Stimulated activated effector memory CD8-positive, alpha-beta T cell treated with anti-CD3 and anti-CD28 coated beads, Interleukin-12 subunit alpha, Interleukin-12 subunit beta, amount 100 ng/mL, for 72 hours (primary cell): ENCODE data around the gene SPCS2.
A peak's percentile ranks its signal among the peaks of the same experiment; 100 is the strongest.

Experiments used
- ATAC-seq: fragments of 150-1000 bp; cut with Tn5 transposase; 2 replicates; pipeline ENCODE4 v1.10.0; 2021
- DNase-seq, 2 donors: peaks; one replicate each; pipeline ENCODE4 v3.0.0; 2021 to 2022; ENCODE audit warnings: low spot score in 2 of 2
- H3K27ac Mint-ChIP-seq: one replicate; pipeline ENCODE4 v1.8.0; 2022; ENCODE audit warnings: mild to moderate bottlenecking, mixed read lengths
- H3K36me3 Mint-ChIP-seq: one replicate; pipeline ENCODE4 v1.8.0; 2022; ENCODE audit warnings: mild to moderate bottlenecking, mixed read lengths
- H3K4me1 Mint-ChIP-seq: one replicate; pipeline ENCODE4 v1.8.0; 2022; ENCODE audit warnings: mixed read lengths
- H3K4me3 Mint-ChIP-seq: one replicate; pipeline ENCODE4 v1.8.0; 2022; ENCODE audit warnings: mild to moderate bottlenecking, mixed read lengths
- H3K9me3 Mint-ChIP-seq: one replicate; pipeline ENCODE4 v1.8.0; 2022; ENCODE audit warnings: mixed read lengths

Gene SPCS2

DNA sequence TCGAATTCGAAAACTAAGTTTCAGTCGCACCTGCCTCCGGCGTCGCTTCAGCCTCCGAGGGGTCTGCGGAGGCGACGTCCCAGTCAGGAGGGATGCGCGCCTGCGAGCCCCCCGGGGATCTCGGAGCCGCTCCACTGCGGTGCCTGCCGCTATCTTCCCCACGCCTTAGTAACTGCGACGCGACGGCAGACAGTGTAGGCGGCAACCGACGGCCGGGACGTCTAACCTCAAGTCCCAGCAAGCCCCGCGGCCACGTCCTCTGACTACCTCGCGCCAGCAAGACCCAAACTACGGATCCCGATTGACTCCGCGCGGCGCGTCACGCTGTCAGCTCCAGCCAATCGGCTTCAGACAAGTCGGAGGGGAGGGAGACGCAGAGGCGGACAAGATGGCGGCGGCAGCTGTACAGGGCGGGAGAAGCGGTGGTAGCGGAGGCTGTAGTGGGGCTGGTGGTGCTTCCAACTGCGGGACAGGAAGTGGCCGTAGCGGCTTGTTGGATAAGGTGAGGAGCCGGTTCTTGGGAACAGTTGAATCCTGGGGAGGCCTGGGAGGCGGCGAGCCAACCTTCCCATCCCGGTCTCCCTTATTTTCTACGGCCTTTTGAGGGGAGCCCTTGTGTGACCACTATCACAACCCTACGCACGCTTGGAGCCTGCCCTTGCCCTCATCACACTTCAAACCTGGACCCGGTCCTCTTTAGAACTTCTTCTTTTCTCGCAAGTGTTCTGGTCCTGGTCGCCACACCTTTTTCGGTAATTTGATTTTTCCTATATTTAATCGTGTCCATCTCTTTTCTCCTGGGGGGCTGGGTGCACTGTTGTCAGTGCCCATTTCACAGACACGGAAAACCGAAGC is at the start of gene SPCS2, which contains the start of gene XRRA1:
Gene SPCS2, plus strand, starts transcription at position 369 of the 855 bp plus-strand sequence. Its CDS starts 20 bp downstream, at position 389.
Gene XRRA1, minus strand, starts transcription at position 194 of the 855 bp plus-strand sequence. CDS start 8,213 bp downstream, outside the sequence.
- peaks cover 59% of the 10 kb centered on the region for H3K36me3 Mint-ChIP-seq
- DNase-seq (peak; percentile 90 to 98), ATAC-seq (peak; percentile 99)
- no peaks in the 10 kb centered on the region for H3K9me3 Mint-ChIP-seq
- H3K4me1 Mint-ChIP-seq, result peaks cover 44% of the 10 kb centered on the region
- H3K4me3 Mint-ChIP-seq, result peak within 1 kb of the TSS; percentile 85
- peak within 1 kb of the TSS; percentile 97 for H3K27ac Mint-ChIP-seq

- DNase-seq (no peak), ATAC-seq (no peak)
- no peak overlapping the region for H3K27ac Mint-ChIP-seq
- H3K9me3 Mint-ChIP-seq, result peaks cover 28% of the 10 kb centered on the region
- H3K36me3 Mint-ChIP-seq, result peaks cover 4% of the 10 kb centered on the region
- no peaks in the 10 kb centered on the region for H3K4me1 Mint-ChIP-seq
- no peak overlapping the region for H3K4me3 Mint-ChIP-seq
Measured at GRCh38 chr11:74902342-74902741, 46.7 kb upstream of the SPCS2 start.

DNA sequence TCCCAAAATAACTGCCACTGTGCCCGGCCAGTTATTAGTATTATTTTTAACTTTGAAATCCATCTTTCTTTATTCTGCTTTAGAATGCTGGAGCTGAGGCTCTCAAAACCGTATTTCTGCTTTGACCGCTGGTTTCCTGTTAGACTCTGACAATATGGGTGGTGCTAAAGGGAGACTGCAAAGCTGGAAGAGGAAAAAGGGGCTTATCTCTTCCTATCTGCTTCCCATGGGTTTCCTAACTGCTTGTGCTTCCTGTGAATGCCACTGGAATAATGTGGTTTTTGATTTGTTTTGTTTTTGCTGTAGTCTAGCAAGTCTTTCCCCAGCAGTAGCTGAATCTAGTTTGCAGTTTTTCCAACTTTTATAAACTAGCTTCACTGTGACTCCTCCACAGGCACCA is 43.7 kb upstream of the SPCS2 start:
- no peak for ATAC-seq
- Mint-ChIP-seq H3K36me3 (peaks cover 4% of the 10 kb centered on the region), H3K4me1 (no peaks in the 10 kb centered on the region)

GRCh38 chr11:74909385-74909784 is 39.7 kb upstream of the SPCS2 start:
- no peak for ATAC-seq
- Mint-ChIP-seq H3K4me1 (no peaks in the 10 kb centered on the region), H3K4me3 (no peak overlapping the region), H3K27ac (peak overlapping the region; percentile 21), H3K9me3 (no peaks in the 10 kb centered on the region), H3K36me3 (peaks cover 7% of the 10 kb centered on the region)
- no peak for DNase-seq

More for the DNA sequence above, 43.7 kb upstream of the SPCS2 start:
- Mint-ChIP-seq H3K4me3 (no peak overlapping the region), H3K9me3 (peaks cover 11% of the 10 kb centered on the region), H3K27ac (peak overlapping the region; percentile 57)
- DNase-seq, result no peak

DNA sequence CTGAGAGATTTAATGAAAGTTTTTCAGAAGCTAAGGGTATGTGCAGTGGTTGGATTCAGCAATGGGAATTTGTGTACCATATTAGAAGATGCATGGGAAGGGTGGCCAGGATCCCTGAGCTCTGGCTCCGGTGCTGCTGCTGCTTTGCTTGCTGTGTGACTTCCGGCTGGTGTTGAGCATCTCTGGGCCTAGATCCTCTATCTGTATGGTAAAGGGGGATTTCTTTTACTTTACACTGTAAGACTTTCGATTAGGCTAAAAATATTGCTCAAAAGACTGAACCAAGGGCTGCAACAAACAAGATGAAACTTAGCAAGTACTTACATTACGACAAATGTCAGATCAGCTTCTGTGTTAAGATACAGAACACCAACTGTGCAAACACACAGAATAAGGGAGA is 39.3 kb upstream of the SPCS2 start:
- no peak for ATAC-seq
- Mint-ChIP-seq H3K4me1 (no peaks in the 10 kb centered on the region), H3K27ac (peak overlapping the region; percentile 32), H3K4me3 (no peak overlapping the region), H3K36me3 (peaks cover 10% of the 10 kb centered on the region), H3K9me3 (no peaks in the 10 kb centered on the region)
- DNase-seq, result no peak

- H3K27ac Mint-ChIP-seq, result peak overlapping the region; percentile 21
- DNase-seq (no peak), ATAC-seq (no peak)
- no peak overlapping the region for H3K4me3 Mint-ChIP-seq
- no peaks in the 10 kb centered on the region for H3K9me3 Mint-ChIP-seq
- peaks cover 22% of the 10 kb centered on the region for H3K4me1 Mint-ChIP-seq
- H3K36me3 Mint-ChIP-seq, result peaks cover 17% of the 10 kb centered on the region
Measured at GRCh38 chr11:74923125-74923524, 25.9 kb upstream of the SPCS2 start.

- no peaks in the 10 kb centered on the region for H3K9me3 Mint-ChIP-seq
- H3K4me3 Mint-ChIP-seq, result no peak overlapping the region
- DNase-seq, result no peak
- no peaks in the 10 kb centered on the region for H3K36me3 Mint-ChIP-seq
- H3K4me1 Mint-ChIP-seq, result peaks cover 22% of the 10 kb centered on the region
- peak overlapping the region; percentile 51 for H3K27ac Mint-ChIP-seq
- ATAC-seq, result no peak
Measured at GRCh38 chr11:74925281-74925680, 23.8 kb upstream of the SPCS2 start.

- Mint-ChIP-seq H3K9me3 (no peaks in the 10 kb centered on the region), H3K27ac (peak overlapping the region; percentile 51), H3K36me3 (no peaks in the 10 kb centered on the region), H3K4me1 (peaks cover 22% of the 10 kb centered on the region), H3K4me3 (no peak overlapping the region)
- DNase-seq, result peak in 1 of 2 donors; percentile 63
- ATAC-seq, result peak; percentile 95
Measured at GRCh38 chr11:74926304-74927030, 22.6 kb upstream of the SPCS2 start.

GRCh38 chr11:74927496-74927895 is 21.6 kb upstream of the SPCS2 start:
- Mint-ChIP-seq H3K27ac (no peak overlapping the region), H3K4me3 (no peak overlapping the region), H3K4me1 (peaks cover 27% of the 10 kb centered on the region), H3K9me3 (no peaks in the 10 kb centered on the region), H3K36me3 (peaks cover 5% of the 10 kb centered on the region)
- DNase-seq (no peak), ATAC-seq (no peak)

DNA sequence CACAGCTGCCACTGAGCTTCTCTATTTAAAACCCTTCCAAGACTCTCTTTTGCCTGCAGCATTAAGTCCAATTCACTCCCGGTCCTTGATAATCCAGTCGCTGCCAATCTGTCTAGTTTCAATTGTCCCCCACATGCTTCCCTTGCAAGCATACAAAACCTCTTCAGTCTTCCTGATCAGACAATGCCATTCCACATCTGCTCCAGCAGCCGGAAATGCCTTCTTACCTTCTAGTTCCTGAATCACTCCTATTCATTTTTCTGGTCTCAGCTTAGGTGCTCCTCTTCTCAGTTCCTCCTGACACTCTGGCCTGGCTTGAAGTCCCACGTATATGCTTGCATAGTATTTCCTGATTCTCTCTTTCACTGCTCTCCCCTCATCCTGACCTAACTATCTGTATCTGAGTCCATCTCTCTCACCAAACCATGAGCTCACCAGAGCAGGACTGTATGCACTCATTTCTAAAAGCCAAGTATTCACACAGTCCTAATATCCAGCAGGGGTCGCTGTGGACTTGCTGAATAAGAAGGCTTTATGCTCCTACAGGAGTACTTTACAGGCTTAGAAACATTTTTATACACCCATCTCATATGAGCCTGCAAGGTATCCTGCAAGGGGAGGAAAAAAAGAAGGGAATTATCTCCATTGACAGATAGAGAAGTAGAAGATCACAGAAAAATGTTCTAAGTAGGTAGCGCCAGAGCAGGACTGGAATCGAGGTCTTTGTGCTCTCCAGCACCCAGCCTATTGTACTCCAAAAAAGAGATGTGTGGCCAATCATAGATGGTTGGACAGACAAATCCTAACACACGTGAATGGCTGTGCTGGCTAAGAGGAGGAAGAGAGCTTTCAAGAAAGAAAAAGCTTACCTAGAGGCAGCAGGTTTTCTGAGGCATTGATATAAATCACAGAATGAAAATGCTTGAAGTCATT is 19.4 kb upstream of the SPCS2 start:
- ATAC-seq (peak; percentile 65), DNase-seq (peak; percentile 42 to 78)
- H3K4me1 Mint-ChIP-seq, result peaks cover 26% of the 10 kb centered on the region
- peaks cover 5% of the 10 kb centered on the region for H3K36me3 Mint-ChIP-seq
- no peaks in the 10 kb centered on the region for H3K9me3 Mint-ChIP-seq
- no peak overlapping the region for H3K4me3 Mint-ChIP-seq
- H3K27ac Mint-ChIP-seq, result no peak overlapping the region

GRCh38 chr11:74932169-74932568 is 16.9 kb upstream of the SPCS2 start:
- Mint-ChIP-seq H3K27ac (peak overlapping the region; percentile 90), H3K36me3 (peaks cover 19% of the 10 kb centered on the region), H3K4me3 (peak overlapping the region; percentile 34), H3K4me1 (peaks cover 9% of the 10 kb centered on the region), H3K9me3 (no peaks in the 10 kb centered on the region)
- peak in 1 of 2 donors; percentile 64 for DNase-seq
- ATAC-seq, result peak; percentile 79

DNA sequence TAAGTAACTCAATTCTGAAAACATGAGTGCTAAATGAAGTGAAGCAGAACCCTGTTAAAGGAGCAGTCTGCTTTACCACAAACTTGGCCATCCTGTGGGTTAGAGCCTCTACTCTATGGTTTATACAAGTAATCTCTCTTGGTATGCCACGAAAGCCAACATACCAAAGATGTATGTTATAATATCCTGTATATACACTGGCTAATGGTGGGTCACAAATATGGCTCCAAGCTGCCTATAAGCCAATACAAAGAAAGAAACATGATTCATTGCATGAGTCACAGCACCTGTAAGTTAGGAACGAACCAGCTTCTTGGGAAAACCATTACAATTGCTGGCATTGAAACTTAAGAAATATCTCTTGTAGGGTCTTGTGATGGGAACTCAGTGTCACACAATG is 16.3 kb upstream of the SPCS2 start:
- Mint-ChIP-seq H3K27ac (peak overlapping the region; percentile 90), H3K4me1 (peaks cover 9% of the 10 kb centered on the region), H3K4me3 (peak overlapping the region; percentile 34), H3K9me3 (no peaks in the 10 kb centered on the region), H3K36me3 (peaks cover 19% of the 10 kb centered on the region)
- DNase-seq, result peak in 1 of 2 donors; percentile 61
- peak; percentile 82 for ATAC-seq

- peaks cover 19% of the 10 kb centered on the region for H3K36me3 Mint-ChIP-seq
- no peak for DNase-seq
Measured at GRCh38 chr11:74933765-74934164, 15.3 kb upstream of the SPCS2 start.

DNA sequence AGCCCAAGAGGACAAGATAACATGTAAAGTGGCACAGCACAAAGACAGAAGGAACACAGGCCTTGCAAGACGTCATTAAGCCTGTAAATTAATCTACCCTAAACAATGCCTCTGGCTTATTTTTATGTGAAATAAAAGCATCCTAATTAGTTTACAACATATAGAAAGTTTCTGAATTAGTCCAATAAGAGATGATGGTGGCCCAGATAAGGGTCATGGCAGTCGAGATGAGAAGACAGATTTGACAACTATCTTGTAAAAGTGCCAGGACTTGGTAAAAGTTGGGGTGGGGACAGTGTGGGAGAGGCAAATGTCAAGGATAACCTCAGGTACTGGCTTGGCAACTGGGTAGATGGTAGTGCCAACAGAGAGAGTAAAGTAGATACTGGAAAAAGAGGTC is 13.8 kb upstream of the SPCS2 start:
- Mint-ChIP-seq H3K4me1 (peaks cover 9% of the 10 kb centered on the region), H3K4me3 (no peak overlapping the region), H3K27ac (no peak overlapping the region)

More at GRCh38 chr11:74933765-74934164, 15.3 kb upstream of the SPCS2 start:
- no peaks in the 10 kb centered on the region for H3K9me3 Mint-ChIP-seq
- peak overlapping the region; percentile 90 for H3K27ac Mint-ChIP-seq
- no peak for ATAC-seq
- peaks cover 9% of the 10 kb centered on the region for H3K4me1 Mint-ChIP-seq
- H3K4me3 Mint-ChIP-seq, result no peak overlapping the region

DNA sequence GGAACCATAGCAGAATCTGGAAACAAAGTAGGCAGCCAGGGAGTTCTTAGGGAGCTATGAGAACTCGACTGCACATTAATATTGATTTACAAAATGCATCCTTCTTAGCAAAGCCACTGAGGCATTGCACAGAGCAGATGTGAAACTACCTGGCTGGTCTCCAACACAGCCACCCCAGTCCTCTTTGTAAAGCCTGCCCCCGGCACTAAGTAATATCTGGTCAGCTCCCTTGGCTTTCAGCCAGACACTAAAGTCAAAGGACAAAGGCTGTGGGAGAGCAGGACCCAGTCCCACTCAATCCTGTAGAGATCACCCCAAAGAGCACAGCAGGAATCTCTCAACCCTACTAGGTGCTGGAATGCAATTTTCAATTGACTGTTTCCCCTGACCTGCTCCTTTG is 13.0 kb upstream of the SPCS2 start:
- H3K36me3 Mint-ChIP-seq, result peaks cover 24% of the 10 kb centered on the region

More for the DNA sequence above, 13.8 kb upstream of the SPCS2 start:
- no peak for ATAC-seq
- H3K9me3 Mint-ChIP-seq, result no peaks in the 10 kb centered on the region
- DNase-seq, result no peak
- H3K36me3 Mint-ChIP-seq, result peaks cover 24% of the 10 kb centered on the region

More for the DNA sequence above, 13.0 kb upstream of the SPCS2 start:
- no peak for DNase-seq
- no peak overlapping the region for H3K4me3 Mint-ChIP-seq
- H3K9me3 Mint-ChIP-seq, result no peaks in the 10 kb centered on the region
- H3K4me1 Mint-ChIP-seq, result peaks cover 9% of the 10 kb centered on the region
- H3K27ac Mint-ChIP-seq, result no peak overlapping the region
- no peak for ATAC-seq
